Nephron progenitor cell (in vitro differentiated cells): ENCODE results near the gene TAB2.

Experiments
- DNase-seq: peaks from one replicate; pipeline ENCODE4 v3.0.0; 2021
- H3K27ac Mint-ChIP-seq: 2 replicates; pipeline ENCODE4 v1.8.0; 2021; ENCODE audit warnings: mild to moderate bottlenecking, moderate library complexity, mixed read lengths
- H3K27me3 Mint-ChIP-seq: 2 replicates; pipeline ENCODE4 v1.8.0; 2021; ENCODE audit warnings: mild to moderate bottlenecking, low read depth, mixed read lengths; ENCODE audit not compliant: poor library complexity
- H3K36me3 Mint-ChIP-seq: 2 replicates; pipeline ENCODE4 v1.8.0; 2021; ENCODE audit warnings: low read depth, mixed read lengths
- H3K4me1 Mint-ChIP-seq: 2 replicates; pipeline ENCODE4 v1.8.0; 2021; ENCODE audit warnings: mixed read lengths
- H3K4me3 Mint-ChIP-seq: 2 replicates; pipeline ENCODE4 v1.8.0; 2021; ENCODE audit warnings: mild to moderate bottlenecking, moderate library complexity, mixed read lengths
- H3K9me3 Mint-ChIP-seq: 2 replicates; pipeline ENCODE4 v1.8.0; 2021; ENCODE audit warnings: mild to moderate bottlenecking, moderate library complexity, mixed read lengths
- TF ChIP-seq, protein P1 (sequence below): fragments of 200-600 bp; sonication (generic); IDR thresholded peaks from 2 replicates; pipeline ENCODE4 v1.5.0; 2021; ENCODE audit warnings: antibody characterized with exemption

Gene TAB2

DNA sequence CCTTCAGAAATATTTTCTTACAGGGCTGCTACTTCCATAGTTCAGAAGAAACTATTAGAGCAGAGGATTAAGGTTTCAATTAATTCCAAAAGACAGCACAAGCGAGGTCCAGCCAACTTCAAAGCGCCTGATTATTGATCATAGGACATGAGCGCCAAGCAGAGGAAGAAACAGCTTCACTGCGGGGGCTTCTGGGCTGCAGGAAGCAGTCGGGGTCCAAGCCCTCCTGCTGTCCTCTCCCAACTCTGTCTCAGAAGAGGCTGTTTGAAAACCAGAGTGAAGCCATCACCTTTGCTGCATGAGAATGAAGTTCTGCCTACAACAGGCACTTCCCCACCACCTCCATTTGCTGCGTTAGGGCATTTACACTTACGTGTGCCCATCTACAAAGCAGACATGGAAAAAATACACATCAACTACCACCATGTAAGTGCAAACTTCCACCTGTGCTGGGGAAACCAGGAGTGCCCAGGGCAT lies 106.5 kb downstream of the TAB2 start:
- H3K27ac Mint-ChIP-seq, result no peak overlapping the region
- no peaks in the 10 kb centered on the region for H3K9me3 Mint-ChIP-seq
- TF ChIP-seq, protein P1, sequence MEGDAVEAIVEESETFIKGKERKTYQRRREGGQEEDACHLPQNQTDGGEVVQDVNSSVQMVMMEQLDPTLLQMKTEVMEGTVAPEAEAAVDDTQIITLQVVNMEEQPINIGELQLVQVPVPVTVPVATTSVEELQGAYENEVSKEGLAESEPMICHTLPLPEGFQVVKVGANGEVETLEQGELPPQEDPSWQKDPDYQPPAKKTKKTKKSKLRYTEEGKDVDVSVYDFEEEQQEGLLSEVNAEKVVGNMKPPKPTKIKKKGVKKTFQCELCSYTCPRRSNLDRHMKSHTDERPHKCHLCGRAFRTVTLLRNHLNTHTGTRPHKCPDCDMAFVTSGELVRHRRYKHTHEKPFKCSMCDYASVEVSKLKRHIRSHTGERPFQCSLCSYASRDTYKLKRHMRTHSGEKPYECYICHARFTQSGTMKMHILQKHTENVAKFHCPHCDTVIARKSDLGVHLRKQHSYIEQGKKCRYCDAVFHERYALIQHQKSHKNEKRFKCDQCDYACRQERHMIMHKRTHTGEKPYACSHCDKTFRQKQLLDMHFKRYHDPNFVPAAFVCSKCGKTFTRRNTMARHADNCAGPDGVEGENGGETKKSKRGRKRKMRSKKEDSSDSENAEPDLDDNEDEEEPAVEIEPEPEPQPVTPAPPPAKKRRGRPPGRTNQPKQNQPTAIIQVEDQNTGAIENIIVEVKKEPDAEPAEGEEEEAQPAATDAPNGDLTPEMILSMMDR, result no peak
- H3K4me3 Mint-ChIP-seq, result no peak overlapping the region
- H3K36me3 Mint-ChIP-seq, result no peaks in the 10 kb centered on the region
- no peak for DNase-seq
- peaks cover 13% of the 10 kb centered on the region for H3K27me3 Mint-ChIP-seq
- H3K4me1 Mint-ChIP-seq, result peaks cover 27% of the 10 kb centered on the region

DNA sequence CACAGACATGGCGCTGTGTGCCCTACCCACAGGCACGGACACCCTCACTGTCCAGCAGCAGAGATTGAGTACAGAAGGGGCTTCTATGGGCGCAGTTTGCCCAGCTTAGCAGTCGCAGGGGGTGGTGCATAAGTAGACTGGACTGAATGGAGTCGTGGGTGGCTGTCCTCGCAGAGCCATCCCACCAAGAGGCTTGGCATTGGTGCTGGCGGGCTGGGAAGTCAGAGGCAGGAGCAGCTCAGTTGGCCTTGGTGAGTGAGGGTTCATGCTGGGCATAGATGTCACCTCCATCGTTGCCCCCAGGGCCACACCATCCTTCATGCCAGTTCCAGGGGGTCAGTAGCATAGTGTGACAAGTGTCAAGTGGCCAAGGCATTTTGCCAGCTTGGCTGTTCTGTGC lies 107.7 kb downstream of the TAB2 start:
- Mint-ChIP-seq H3K36me3 (no peaks in the 10 kb centered on the region), H3K4me1 (peaks cover 31% of the 10 kb centered on the region), H3K4me3 (no peak overlapping the region), H3K27ac (no peak overlapping the region), H3K27me3 (peaks cover 13% of the 10 kb centered on the region), H3K9me3 (no peaks in the 10 kb centered on the region)
- TF ChIP-seq, protein P1, result no peak
- DNase-seq, result no peak

DNA sequence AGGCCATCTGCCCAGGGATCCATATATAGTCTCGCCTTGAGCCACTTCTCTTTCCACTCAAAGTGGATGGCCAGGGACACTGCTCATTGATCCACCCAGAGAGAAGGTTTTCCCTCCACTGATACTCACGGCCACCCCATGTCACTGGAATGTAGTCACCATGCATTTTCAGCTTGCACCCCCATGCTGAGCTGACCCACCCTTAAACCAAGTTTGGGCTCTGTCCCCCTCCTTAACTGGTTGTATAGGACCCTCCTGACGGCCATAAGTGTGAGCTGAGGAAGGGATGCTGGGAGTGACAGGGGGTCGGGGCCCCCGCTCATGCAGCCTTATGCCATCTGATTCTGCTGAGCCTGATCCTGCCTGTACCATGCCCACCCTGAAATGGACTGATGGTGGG lies 108.2 kb downstream of the TAB2 start:
- TF ChIP-seq, protein P1, result no peak
- Mint-ChIP-seq H3K36me3 (no peaks in the 10 kb centered on the region), H3K4me3 (no peak overlapping the region), H3K27me3 (peaks cover 13% of the 10 kb centered on the region), H3K4me1 (peaks cover 31% of the 10 kb centered on the region), H3K27ac (no peak overlapping the region), H3K9me3 (no peaks in the 10 kb centered on the region)
- DNase-seq, result no peak

- Mint-ChIP-seq H3K36me3 (no peaks in the 10 kb centered on the region), H3K27ac (no peak overlapping the region), H3K27me3 (peaks cover 9% of the 10 kb centered on the region), H3K9me3 (no peaks in the 10 kb centered on the region), H3K4me1 (peaks cover 23% of the 10 kb centered on the region), H3K4me3 (no peak overlapping the region)
- no peak for DNase-seq
- TF ChIP-seq, protein P1, result no peak
Observed at GRCh38 chr6:149428606-149429005, 111.1 kb downstream of the TAB2 start.

- Mint-ChIP-seq H3K4me3 (no peak overlapping the region), H3K27me3 (peaks cover 13% of the 10 kb centered on the region), H3K4me1 (peaks cover 14% of the 10 kb centered on the region), H3K36me3 (no peaks in the 10 kb centered on the region), H3K27ac (no peak overlapping the region), H3K9me3 (no peaks in the 10 kb centered on the region)
- TF ChIP-seq, protein P1, result no peak
- no peak for DNase-seq
Observed at GRCh38 chr6:149429427-149430360, 112.2 kb downstream of the TAB2 start.
